K562 (cell line): ENCODE data around the gene SEC14L2. TPM values are rescaled to one million over a fixed set of nuclear protein-coding genes. Genes with fewer than 3 reads are reported as not detected.

Experiments
- ATAC-seq: fragments of 200-7000 bp; cut with Tn5 transposase; 3 replicates; pipeline ENCODE4 v1.9.1; 2020; ENCODE audit warnings: moderate library complexity
- BruUV-seq: library from RNA; stranded (reverse); fragments of 400-500 nt; replicated peaks from 2 replicates; lab custom pipeline; 2021; lab: Mats Ljungman, UMichigan
- CTCF ChIA-PET: fragments of 300-600 bp; formaldehyde crosslinking; extraction: SDS; loops from one replicate; lab custom pipeline; 2021; ENCODE audit warnings: low intra/inter-chr PET ratio; lab: Yijun Ruan, JAX
- POLR2A ChIA-PET: fragments of 300-600, 350-650 bp; sonication (Branson Sonifier 250); formaldehyde crosslinking; extraction: SDS; loops from one replicate; lab custom pipeline; 2021; ENCODE audit warnings: antibody characterized with exemption, inconsistent platforms; lab: Yijun Ruan, JAX
- DNase-seq, 4 experiments: peaks; one replicate each; pipeline versions ENCODE4 v3.0.0 to v3.0.0-alpha.2; 2011 to 2018; ENCODE audit warnings: low spot score in 3 of 4, mixed read lengths in 3 of 4; ENCODE audit errors: extremely low read depth in 1 of 4
- FAIRE-seq: peaks from 2 replicates; lab custom pipeline; 2011; peaks lifted over from hg19 to GRCh38; lab: Jason Lieb, UNC
- H2AFZ ChIP-seq: 2 replicates; pipeline ENCODE4 v1.6.0; 2011; ENCODE audit warnings: low read depth, low read length, control low read depth, inconsistent platforms
- H3K27ac ChIP-seq: fragments of 200-600 bp; 3 replicates; pipeline ENCODE4 v1.8.0; 2011; ENCODE audit warnings: low read depth, mild to moderate bottlenecking, control low read depth, inconsistent platforms, low read length, moderate library complexity, mixed read lengths; ENCODE audit errors: extremely low read depth
- H3K27me3 ChIP-seq, 2 experiments: fragments of 300-600 bp in 1 of 2; 2 replicates in 1 of 2; 3 replicates in 1 of 2; pipeline versions ENCODE4 v1.6.0 to v1.8.0; 2011; ENCODE audit warnings: inconsistent platforms in 2 of 2, low read length in 2 of 2, mild to moderate bottlenecking in 1 of 2, mixed read lengths in 1 of 2, moderate library complexity in 1 of 2; ENCODE audit not compliant: control insufficient read depth in 2 of 2, insufficient read depth in 2 of 2
- H3K36me3 ChIP-seq: fragments of 300-600 bp; 3 replicates; pipeline ENCODE4 v1.8.0; 2011; ENCODE audit warnings: mild to moderate bottlenecking, low read length, inconsistent platforms; ENCODE audit not compliant: control insufficient read depth, insufficient read depth
- H3K4me1 ChIP-seq, 2 experiments: fragments of 200-600 bp in 1 of 2; replicated peaks in 1 of 2; 2 replicates in 1 of 2; 3 replicates in 1 of 2; pipeline versions ENCODE4 v1.5.1 to v1.8.0; 2011; ENCODE audit warnings: inconsistent platforms in 2 of 2, low read length in 2 of 2, mild to moderate bottlenecking in 1 of 2, mixed read lengths in 1 of 2, moderate library complexity in 1 of 2; ENCODE audit not compliant: control insufficient read depth in 2 of 2, insufficient read depth in 2 of 2
- H3K4me2 ChIP-seq: 2 replicates; pipeline ENCODE4 v1.6.1; 2011; ENCODE audit warnings: low read length, control low read depth, inconsistent platforms, mixed read lengths; ENCODE audit not compliant: insufficient read depth
- H3K4me3 ChIP-seq: fragments of 200-600 bp; sonication (generic), shearing (Covaris generic); 2 replicates; pipeline ENCODE4 v1.5.1; 2016; ENCODE audit warnings: control low read depth, inconsistent platforms
- H3K79me2 ChIP-seq: fragments of 200-600 bp; 3 replicates; pipeline ENCODE4 v1.8.0; 2011; ENCODE audit warnings: low read length, inconsistent platforms; ENCODE audit not compliant: control insufficient read depth, insufficient read depth
- H3K9ac ChIP-seq, 2 experiments: 2 replicates each; pipeline versions ENCODE4 v1.6.0 to v1.6.1; 2011; ENCODE audit warnings: low read depth in 2 of 2, low read length in 2 of 2, control low read depth in 1 of 2, inconsistent platforms in 1 of 2, mild to moderate bottlenecking in 1 of 2, mixed read lengths in 1 of 2; ENCODE audit not compliant: insufficient read depth in 1 of 2
- H3K9me1 ChIP-seq: one replicate; pipeline ENCODE4 v1.6.0; 2011; ENCODE audit warnings: inconsistent platforms, mild to moderate bottlenecking, low read length, moderate library complexity; ENCODE audit not compliant: control insufficient read depth, insufficient read depth
- H3K9me3 ChIP-seq: replicated peaks from 2 replicates; pipeline ENCODE4 v1.5.1; 2011; ENCODE audit warnings: low read depth, low read length, inconsistent platforms; ENCODE audit not compliant: control insufficient read depth, insufficient read depth
- H4K20me1 ChIP-seq: replicated peaks from 2 replicates; pipeline ENCODE4 v1.6.1; 2011; ENCODE audit warnings: low read length, inconsistent platforms, mixed read lengths; ENCODE audit not compliant: control insufficient read depth, insufficient read depth
- ELF1 ChIP-seq: fragments of 200-800 bp; sonication (Bioruptor generic); IDR thresholded peaks from 2 replicates; pipeline ENCODE4 v1.6.1; 2016; ENCODE audit warnings: missing genetic modification characterization, missing compliant biosample characterization
- FOSL1 ChIP-seq: fragments of 200-800 bp; sonication (Bioruptor generic); conservative IDR thresholded peaks from 2 replicates; pipeline ENCODE4 v1.6.1; 2016; ENCODE audit warnings: missing genetic modification characterization, missing compliant biosample characterization
- KDM1A ChIP-seq, 2 experiments: fragments of 450-650 bp; IDR thresholded peaks; 2 replicates each; pipeline ENCODE4 v1.6.1; 2016; ENCODE audit warnings: mild to moderate bottlenecking in 2 of 2
- PHF21A ChIP-seq: fragments of 450-650 bp; IDR thresholded peaks from 2 replicates; pipeline ENCODE4 v1.6.1; 2017; ENCODE audit warnings: low read depth, borderline replicate concordance
- PRDM10 ChIP-seq: fragments of 450-650 bp; IDR thresholded peaks from 2 replicates; pipeline ENCODE4 v1.6.1; 2018; ENCODE audit not compliant: partially characterized antibody
- SMAD4 ChIP-seq: fragments of 250-450 bp; sonication (Bioruptor Pico); conservative IDR thresholded peaks from 2 replicates; pipeline ENCODE4 v1.8.0; 2021; ENCODE audit warnings: inconsistent platforms, mild to moderate bottlenecking, moderate library complexity
- ZKSCAN8 ChIP-seq: fragments of 200-800 bp; sonication (Bioruptor generic); IDR thresholded peaks from 2 replicates; pipeline ENCODE4 v1.6.1; 2016; ENCODE audit warnings: missing genetic modification characterization, missing compliant biosample characterization
- ZNF217 ChIP-seq: sonication (generic); formaldehyde crosslinking; IDR thresholded peaks from 2 replicates; pipeline ENCODE4 v1.8.0; 2022; ENCODE audit warnings: mild to moderate bottlenecking, missing genetic modification reagents
- WGBS: fragments of 100-300 bp; shearing (Covaris generic); methylation state at CpG from one replicate; pipeline ENCODE4 v1.1.6; 2016; ENCODE audit warnings: low coverage, mixed read lengths; ENCODE audit not compliant: insufficient coverage; ENCODE audit errors: missing lambda C conversion rate; 5-methylcytosine and 5-hydroxymethylcytosine counted together
- in situ Hi-C: fragments of 300-500 bp; cut with MboI; formaldehyde crosslinking; loops from 4 replicates; pipeline ENCODE4 v1.15.0; 2018; ENCODE audit warnings: inconsistent platforms, mixed read lengths
- intact Hi-C: fragments of 100-400 bp; cut with micrococcal nuclease; formaldehyde crosslinking; loops from 2 replicates; pipeline ENCODE4 v1.14.2; 2022
- polyA plus RNA-seq, 8 experiments: library from polyadenylated mRNA; depleted of rRNA in 4 of 8; stranded (reverse) in 5 of 8; unstranded in 3 of 8; fragments of >200 nt; fragmentation: Nextera tagmentation in 2 of 8; fragmentation: Illumina TruSeq in 1 of 8; extraction: Ambion mirVana in 2 of 8; extraction: Trizol in 1 of 8; gene quantifications; 2 replicates each; pipeline versions ENCODE4 v1.2.1 to v1.2.3, GENCODE V29; 2011 to 2014; ENCODE audit warnings: inconsistent platforms in 1 of 8, missing spikeins in 1 of 8
- total RNA-seq, 7 experiments: library from RNA; depleted of rRNA in 6 of 7; stranded (reverse); fragments of >200 nt in 6 of 7; fragmentation: Illumina TruSeq in 2 of 7; extraction: Trizol in 2 of 7; gene quantifications; 2 replicates each; pipeline versions ENCODE4 v1.2.1 to v1.2.3, GENCODE V29; 2011 to 2021; ENCODE audit warnings: low replicate concordance in 1 of 7

The SEC14L2 gene
- total and polyA plus RNA-seq, 9 of the 15 experiments (the other 6 are each of a cell fraction or from before 2014, with no cell fraction given) = 0.03 to 0.17 (median 0.10) TPM

- Histone ChIP-seq H2AFZ (peak overlapping the region; percentile 89), H3K79me2 (no peaks in the 10 kb centered on the region), H3K4me3 (no peak overlapping the region), H3K9me3 (no peaks in the 10 kb centered on the region), H3K9me1 (no peaks in the 10 kb centered on the region), H3K9ac (no peak overlapping the region), H4K20me1 (no peaks in the 10 kb centered on the region), H3K4me1 (peaks cover 30 to 33% of the 10 kb centered on the region in 2 experiments; a peak in 4 of 5 replicates), H3K27ac (no peak overlapping the region), H3K27me3 (no peaks in the 10 kb centered on the region), H3K4me2 (peak overlapping the region; percentile 61; the same call in 1 of the 2 replicates), H3K36me3 (no peaks in the 10 kb centered on the region)
- DNase-seq = no peak
- WGBS = 45% methylated on average over 5 of the region's 5 CpGs
- no peak for ATAC-seq
- FAIRE-seq = no peak
- in situ Hi-C loops (no loop called here), intact Hi-C loops (loop anchor here (1.0 to 5.0 kb wide), 2 partner anchors 40 to 53 kb away; no protein-coding TSS in a partner anchor)
- BruUV-seq = no TSS peak
- TF ChIP-seq SMAD4 (no peak), KDM1A (IDR thresholded peaks at IDR 0.05) (no peak), PHF21A (no peak), ZNF217 (CRISPR knock-in tag) (no peak), ZKSCAN8 (CRISPR knock-in tag) (no peak), PRDM10 (no peak), FOSL1 (0 out of 2 replicates have a peak, but pooled peaks have one; percentile 14), ELF1 (no peak)
- CTCF ChIA-PET = interaction anchor here (0.6 to 1.0 kb wide), 2 partner anchors 37 to 40 kb away, joined by 3 to 4 read pairs; no protein-coding TSS in a partner anchor
- POLR2A ChIA-PET = interaction anchor here (0.8 to 1.3 kb wide), 2 partner anchors 54 to 190 kb away, joined by 3 to 4 read pairs; partner anchors contain the start of gene SLC35E4
Measured at GRCh38 chr22:30445438-30446145, 48.8 kb downstream of the SEC14L2 start.
